Activated CD4-positive, alpha-beta T cell treated with anti-CD3 and anti-CD28 coated beads, Interleukin-2, amount 50 U/mL, for 16 hours (primary cell): ENCODE measurements around the gene LZTR1.
"Not testable (repeated sequence)": the region's sequence is repeated elsewhere in the genome, so short reads cannot be mapped to it uniquely, and the experiment has no call there.

Experiments used
- DNase-seq: peaks from one replicate; pipeline ENCODE4 v3.0.0-alpha.2; 2020

The LZTR1 gene

GRCh38 chr22:20997536-20998257 lies 15.6 kb downstream of the LZTR1 start:
- DNase-seq = no peak

- no peak for DNase-seq
Observed at GRCh38 chr22:20998411-20999336, 16.6 kb downstream of the LZTR1 start.

- no peak for DNase-seq
Observed at GRCh38 chr22:20999350-21000206, 17.5 kb downstream of the LZTR1 start.

- no peak for DNase-seq
Observed at GRCh38 chr22:21000207-21000986, 18.3 kb downstream of the LZTR1 start.

- no peak for DNase-seq
Observed at GRCh38 chr22:21000987-21001600, 19.0 kb downstream of the LZTR1 start.

GRCh38 chr22:21001601-21002325 lies 19.7 kb downstream of the LZTR1 start, which contains the start of gene THAP7:
Gene THAP7, minus strand, starts transcription at chr22:21002118. Its CDS starts 207 bp downstream, at chr22:21001911.
- peak; percentile 97 for DNase-seq

DNA sequence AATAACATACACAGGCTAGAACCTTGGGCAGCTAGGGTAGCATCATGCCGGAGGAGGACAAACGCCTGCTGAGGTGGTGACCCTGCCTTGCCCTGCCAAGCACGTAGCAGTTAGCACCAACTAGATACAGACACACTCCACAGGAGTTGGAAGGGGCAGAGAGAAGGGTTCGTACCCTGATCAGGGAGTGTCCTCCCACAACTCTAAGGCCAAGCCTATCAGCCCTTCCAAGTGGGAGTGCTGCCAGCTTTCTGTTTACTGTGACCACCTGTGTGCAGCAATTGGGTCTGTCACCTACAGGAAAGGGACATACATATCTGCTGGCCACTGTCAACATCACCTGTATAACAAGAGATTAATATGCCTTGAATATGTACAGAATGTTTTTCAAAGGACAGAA lies 21.7 kb downstream of the LZTR1 start:
- no peak for DNase-seq

- not testable (repeated sequence) for DNase-seq
Observed at GRCh38 chr22:21009208-21009607, 27.1 kb downstream of the LZTR1 start.

DNA sequence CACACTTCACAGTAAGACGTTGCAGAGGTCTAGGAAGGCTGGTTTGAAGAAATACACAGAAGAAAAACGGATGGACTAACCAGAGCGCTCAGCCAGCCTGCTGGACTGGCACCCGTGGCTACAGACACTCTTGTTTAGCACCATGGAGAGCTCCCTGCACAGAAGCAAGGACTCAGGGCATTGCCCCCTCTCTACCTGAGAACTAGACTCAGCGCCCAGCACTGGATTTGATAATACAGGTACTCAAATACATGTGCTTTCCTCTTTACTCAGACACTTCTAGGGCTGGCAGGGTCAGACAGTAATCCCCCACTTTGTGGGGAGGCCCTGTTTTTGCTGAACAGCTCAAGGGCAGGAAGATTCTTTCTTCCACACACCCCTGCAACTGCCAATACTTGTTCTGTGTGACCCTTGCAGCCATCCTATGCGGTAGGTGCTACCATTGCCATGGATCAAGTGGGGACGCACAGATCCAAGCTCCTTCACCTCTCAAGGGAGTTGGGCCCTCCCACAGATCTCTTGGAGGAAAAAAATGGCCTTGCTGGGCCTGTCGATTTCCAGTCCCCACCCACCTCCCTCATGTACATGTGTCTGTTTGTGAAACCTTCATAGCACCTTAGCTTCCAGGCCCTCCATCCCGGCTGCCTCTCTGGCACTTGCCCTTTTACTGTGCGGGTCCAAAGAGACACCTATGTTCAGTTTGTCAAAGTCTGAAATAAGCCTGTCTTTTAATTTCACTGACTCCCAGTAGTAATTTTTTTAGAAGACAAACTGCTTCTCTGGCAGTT lies 27.7 kb downstream of the LZTR1 start:
- no peak for DNase-seq

DNA sequence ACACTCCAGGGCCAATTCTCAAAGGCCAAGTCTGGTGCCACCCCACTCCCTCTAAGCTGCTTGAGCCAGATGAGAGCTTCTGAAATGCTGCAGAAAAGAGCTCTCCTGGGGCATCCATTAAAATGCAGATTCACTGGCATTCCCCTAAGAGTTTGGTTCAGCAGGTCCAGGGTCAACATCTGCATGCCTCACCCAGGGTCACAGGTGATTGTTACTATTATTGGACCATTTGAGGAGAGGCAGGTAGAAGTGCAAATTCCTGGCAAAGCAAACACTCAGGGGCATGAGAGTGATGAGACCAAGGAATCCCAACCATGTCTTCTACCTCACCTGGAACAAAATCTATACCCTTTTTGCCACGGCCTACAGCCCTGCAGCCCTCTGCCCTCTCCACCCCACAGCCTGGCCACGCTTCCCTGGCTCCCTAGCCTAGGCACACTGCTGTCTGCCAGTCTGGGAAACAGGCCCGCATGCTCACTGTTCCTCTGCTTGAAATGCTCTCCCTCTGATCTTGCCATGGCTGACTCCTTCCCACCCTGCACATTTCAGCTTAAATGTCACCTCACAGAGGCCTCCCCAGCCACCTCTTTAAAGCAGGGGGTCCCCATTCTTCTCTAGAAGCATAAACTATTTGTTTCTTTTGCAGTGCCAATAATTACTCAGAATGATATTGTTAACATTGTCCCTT lies 28.5 kb downstream of the LZTR1 start:
- no peak for DNase-seq

DNA sequence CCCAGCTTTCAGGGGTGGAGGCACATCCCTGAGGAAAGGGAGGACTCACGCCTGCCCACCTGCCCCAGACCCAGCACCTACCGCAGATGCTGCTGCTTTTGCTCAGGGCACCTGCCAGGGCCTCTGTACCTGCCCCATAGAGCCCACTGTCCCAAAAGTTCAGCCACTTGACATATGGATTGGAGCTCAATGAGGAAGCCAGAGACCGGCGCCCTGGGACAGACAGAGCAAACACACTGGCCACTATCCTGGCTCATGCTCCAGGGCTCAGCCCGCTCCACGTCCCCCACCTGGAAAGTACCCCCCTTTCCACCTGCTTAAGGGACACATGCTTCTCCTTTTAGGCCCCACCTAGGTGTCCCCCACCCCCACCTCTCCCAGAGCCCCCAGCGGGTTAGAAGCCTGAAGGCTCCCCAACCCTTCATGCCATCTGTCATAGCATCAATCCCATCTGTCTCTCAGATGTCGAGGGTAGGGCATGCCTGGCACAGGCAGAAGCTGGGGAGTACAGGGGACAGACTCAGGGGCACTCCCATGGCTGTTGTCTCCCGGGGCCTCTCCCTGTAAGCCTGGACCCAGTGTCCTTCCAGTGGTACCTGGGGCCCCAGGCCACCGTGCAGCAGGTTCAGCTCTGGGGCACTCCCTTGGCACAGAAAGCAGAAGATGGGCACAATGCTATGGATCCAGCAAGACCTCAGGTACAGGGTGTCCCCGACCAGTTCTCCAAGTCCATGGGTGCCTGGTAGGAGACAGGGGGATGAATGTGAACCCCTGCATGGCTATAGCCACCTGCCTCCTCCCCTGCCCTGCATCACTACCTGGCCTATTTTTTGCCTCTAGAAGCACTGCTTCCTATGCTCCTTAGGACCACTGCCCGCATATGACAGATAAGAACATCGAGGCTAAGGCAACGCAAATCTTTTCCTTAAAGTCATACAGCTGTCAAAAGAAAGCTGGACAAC lies 30.6 kb downstream of the LZTR1 start:
- DNase-seq = no peak

GRCh38 chr22:21013657-21014201 lies 31.6 kb downstream of the LZTR1 start:
- DNase-seq = no peak

GRCh38 chr22:21014202-21014725 lies 32.2 kb downstream of the LZTR1 start:
- peak; percentile 89 for DNase-seq

GRCh38 chr22:21014726-21015465 lies 32.8 kb downstream of the LZTR1 start, which contains the start of gene P2RX6:
Gene P2RX6, plus strand, starts transcription at chr22:21015165. Its CDS starts 10 bp downstream, at chr22:21015175.
- DNase-seq = no peak

- no peak for DNase-seq
Observed at GRCh38 chr22:21015466-21016006, 33.4 kb downstream of the LZTR1 start.

DNA sequence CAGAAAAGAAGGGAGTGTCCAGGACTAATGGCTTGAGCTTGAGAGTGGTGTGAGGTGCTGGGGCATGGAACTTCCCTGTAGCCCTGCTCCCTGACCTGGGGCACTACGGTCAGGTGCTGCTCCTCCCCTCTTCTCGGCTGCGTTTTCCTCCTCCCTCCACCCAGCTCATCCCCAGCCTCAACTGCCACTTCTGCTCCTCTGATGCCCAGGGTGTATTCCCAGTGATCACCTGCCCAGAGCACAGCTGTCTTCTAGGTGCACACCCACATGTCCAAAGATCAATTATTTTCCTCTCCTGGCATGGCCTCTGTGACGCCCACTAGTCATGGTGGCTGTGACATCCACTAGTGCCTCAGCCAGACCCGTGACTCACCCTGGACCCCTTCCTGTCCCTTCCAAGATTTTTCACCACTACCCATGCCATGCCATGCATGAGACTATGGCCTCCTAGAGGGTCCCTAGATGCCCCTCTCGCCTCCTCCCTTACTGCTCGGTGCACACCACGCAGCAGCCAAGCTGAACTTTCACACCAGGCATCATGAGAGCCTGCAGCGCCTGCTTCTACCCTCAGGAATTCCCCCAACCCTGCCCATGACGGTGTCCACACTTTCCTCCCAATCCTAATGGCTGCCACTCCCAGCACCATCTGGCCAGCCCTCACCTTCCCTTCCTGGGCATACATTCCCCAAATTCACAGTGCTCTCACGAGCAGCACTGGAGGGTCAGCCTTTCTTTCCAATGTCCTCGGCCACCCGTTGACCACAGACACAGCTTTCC lies 34.7 kb downstream of the LZTR1 start:
- DNase-seq = no peak
